Choroid plexus epithelial cell (primary cell): ENCODE results near the gene SYMPK.

Experiments used
- DNase-seq: peaks from one replicate; pipeline ENCODE4 v3.0.0-alpha.2; 2010; ENCODE audit warnings: low read depth
- H3K4me3 ChIP-seq: 2 replicates; pipeline ENCODE4 v1.5.1; 2011; ENCODE audit warnings: low read depth, mild to moderate bottlenecking, control low read depth, low read length, moderate library complexity
- TF ChIP-seq, protein P1 (sequence below): conservative IDR thresholded peaks from 2 replicates; pipeline ENCODE4 v1.5.1; 2011; ENCODE audit warnings: low read depth, mild to moderate bottlenecking, control low read depth, inconsistent platforms, low read length, moderate library complexity

SYMPK gene

DNA sequence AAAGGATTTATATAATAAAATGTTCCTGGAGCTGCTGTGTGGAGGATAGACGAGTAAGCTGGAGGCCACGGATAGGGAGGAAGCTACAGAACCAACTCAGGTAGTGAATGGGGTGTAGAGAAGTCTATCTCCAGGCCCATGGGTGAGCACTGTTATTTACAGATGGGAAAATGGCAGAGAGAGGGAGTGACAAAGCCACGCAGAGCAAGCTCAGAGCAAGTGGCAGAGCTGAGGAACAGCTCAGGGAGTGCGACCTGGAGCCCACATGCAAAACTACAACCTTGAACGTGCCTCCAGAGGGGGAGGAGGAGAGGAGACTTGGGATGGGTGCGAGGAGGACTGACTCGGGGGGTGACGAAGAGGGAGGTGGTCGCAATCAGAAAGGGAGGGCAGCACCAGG, 34.4 kb downstream of the SYMPK start:
- TF ChIP-seq, protein P1, sequence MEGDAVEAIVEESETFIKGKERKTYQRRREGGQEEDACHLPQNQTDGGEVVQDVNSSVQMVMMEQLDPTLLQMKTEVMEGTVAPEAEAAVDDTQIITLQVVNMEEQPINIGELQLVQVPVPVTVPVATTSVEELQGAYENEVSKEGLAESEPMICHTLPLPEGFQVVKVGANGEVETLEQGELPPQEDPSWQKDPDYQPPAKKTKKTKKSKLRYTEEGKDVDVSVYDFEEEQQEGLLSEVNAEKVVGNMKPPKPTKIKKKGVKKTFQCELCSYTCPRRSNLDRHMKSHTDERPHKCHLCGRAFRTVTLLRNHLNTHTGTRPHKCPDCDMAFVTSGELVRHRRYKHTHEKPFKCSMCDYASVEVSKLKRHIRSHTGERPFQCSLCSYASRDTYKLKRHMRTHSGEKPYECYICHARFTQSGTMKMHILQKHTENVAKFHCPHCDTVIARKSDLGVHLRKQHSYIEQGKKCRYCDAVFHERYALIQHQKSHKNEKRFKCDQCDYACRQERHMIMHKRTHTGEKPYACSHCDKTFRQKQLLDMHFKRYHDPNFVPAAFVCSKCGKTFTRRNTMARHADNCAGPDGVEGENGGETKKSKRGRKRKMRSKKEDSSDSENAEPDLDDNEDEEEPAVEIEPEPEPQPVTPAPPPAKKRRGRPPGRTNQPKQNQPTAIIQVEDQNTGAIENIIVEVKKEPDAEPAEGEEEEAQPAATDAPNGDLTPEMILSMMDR: no peak

DNA sequence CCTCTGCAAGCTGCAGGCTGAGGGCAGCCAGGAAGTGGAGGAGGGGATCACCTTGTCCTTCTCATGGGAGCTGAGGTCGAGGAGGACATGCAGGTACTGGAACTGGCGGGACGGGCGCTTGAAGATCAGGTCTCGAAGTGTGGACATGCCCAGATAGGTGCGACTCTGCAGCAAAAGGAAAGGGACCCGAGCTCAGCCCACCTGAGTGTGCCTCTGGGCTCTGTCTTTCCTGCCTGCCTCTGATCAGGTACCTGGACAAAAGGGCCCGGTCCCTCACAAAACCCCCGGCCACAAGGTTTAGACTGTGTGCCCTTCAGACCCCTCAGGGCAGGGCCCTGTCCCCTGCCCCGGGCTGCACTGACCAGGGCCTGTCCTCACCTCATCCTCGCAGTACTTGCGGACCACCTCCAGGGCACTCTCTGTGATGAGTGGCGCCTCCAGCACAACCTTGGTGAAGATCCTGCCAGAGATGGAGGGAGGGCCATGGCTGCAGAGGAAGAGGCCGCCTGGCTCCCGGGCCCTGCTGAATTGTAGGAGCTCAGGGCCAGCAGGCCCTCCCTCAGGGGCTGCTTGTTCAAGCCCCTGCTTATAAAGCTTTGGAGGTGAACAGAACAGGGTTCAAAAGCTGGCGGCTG, 35.4 kb downstream of the SYMPK start:
- TF ChIP-seq, protein P1: no peak
- H3K4me3 ChIP-seq: no peak overlapping the region
- DNase-seq: no peak

More for the DNA sequence above, 34.4 kb downstream of the SYMPK start:
- DNase-seq: no peak
- H3K4me3 ChIP-seq: no peak overlapping the region

DNA sequence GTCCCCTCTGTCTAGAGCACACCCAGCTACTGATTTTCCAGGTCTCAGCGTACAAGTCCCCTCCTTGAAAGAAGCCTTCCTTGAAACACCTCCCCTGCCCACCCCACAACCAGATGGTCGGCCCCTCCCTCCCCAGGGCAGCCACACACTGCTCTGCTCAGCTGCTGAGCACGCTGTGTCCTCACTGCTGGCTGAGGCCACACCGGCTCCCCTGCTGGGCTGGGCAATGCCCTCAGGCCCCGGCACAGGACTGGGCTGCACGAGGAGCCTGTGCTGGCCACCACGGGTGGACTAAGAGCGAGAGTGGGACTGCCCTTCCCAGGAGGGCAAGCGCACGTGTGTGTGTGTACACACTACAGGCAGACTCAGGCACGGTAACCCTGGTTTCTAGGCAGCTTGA, 36.0 kb downstream of the SYMPK start:
- TF ChIP-seq, protein P1: no peak
- peak; percentile 21 for DNase-seq
- H3K4me3 ChIP-seq: no peak overlapping the region

DNA sequence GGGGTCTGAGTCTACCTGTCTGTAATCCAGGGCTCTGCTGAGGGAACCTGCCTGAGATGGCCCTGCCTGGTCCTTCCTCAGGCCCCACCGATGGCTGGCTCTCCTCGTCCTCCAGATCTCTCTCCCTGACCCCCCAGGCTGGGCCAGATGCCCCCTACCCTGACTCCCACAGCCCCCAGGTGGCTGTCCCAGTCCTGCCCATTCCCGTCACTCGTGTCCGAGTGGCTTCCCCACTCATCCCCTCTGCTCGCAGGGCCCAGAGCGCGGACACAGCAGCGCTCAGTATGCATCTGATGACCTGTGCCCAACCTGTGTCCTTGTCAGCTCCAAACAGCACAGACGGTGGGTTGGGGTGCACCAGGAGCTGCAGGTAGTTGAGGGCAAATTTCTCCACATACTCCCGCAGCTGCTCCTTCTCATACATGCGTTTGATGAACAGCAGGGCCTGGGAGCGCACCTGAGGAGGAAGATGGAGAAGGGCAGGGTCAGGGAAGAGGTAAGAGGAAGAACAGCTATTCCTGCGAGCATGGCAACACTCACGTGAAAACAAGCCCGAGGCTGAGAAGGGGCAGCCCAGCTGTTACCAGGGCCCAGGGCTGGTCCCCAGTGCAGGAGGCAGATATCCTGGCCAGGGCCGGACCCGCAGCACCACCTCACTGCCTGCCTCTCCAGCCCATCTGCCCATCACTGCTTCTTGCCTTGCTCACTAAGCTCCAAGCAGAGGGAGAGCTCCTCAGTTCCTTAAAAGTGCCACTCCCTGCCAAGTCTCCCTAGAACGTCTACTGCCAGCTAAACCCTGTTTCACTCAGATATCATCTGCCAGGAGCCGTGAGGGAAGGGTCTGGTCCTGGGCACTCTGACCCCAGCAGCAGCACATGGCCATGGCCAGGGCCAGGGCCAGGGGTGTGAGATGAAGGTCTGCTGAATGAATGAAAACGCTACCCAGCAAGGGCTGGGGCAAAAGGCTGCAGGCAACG, 36.7 kb downstream of the SYMPK start:
- H3K4me3 ChIP-seq: no peak overlapping the region
- TF ChIP-seq, protein P1: no peak
- DNase-seq: no peak

DNA sequence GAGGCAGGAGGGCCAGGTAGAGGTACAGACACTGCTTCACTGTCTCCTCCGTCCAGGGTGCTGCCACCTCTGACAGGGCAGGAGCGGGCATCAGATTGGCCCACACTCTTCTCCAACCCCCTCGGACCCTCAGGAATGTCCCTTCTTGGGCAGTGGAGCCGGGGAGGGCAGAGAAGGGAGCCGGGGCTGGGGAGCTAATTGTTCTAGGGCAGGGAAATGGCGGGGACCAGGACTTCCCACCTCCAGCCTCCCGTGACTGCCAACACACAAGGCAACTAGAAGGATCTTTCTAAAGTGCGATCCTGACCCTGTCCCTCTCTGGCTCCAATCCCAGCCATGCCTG, 37.7 kb downstream of the SYMPK start:
- TF ChIP-seq, protein P1: no peak
- H3K4me3 ChIP-seq: no peak overlapping the region

DNA sequence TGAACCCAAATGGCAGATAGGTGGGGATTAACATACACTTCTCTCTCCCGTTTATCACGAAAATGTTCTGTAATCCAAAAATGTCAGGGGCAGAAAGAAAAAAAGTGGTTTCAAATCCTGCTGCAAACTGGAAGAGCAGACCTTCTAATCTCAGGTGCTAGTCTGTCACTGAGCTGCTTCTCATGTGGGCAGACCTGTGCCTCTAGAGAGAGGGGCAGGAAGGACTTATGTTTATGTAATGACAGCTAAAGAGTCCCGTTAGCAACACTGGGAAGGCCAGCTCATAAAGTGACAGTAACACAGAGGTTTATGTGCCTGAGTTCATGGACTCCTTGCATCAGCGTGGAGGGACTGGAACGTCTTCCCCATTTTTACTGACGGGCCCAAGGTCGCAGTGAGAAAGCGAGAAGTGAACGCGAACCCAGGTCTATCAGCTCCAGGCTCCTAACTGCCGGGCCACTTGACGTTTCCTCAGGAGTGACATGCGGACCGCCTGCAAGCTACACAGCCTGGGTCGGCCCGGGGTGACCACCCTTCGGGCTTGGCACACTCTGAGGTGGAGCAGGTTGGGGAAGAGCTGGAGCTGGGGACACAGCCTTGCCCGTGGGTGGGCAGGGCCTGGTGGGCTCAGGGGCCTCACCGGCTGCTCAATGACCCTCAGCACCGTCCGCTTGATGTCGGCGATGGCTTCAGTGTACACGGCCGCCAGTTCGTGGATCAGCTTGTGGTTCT, 38.2 kb downstream of the SYMPK start:
- no peak for DNase-seq
- TF ChIP-seq, protein P1: no peak
- no peak overlapping the region for H3K4me3 ChIP-seq

More for the DNA sequence above, 37.7 kb downstream of the SYMPK start:
- no peak for DNase-seq
